Glomerular endothelial cell (primary cell): ENCODE results near the gene MMRN2. TPM values are rescaled to one million over a fixed set of nuclear protein-coding genes. Genes with fewer than 3 reads are reported as not detected.

ENCODE experiments used
- DNase-seq: peaks from one replicate; pipeline ENCODE4 v3.0.0-alpha.2; 2011; ENCODE audit warnings: low read depth, low spot score; ENCODE audit errors: extremely low read depth
- total RNA-seq: library from RNA; depleted of rRNA; stranded (reverse); fragments of >200 nt; gene quantifications from 2 replicates; pipeline ENCODE4 v1.2.3, GENCODE V29; 2015

MMRN2 gene
- total RNA-seq, 1 donor from 2014 or later = 243 TPM

- peak; percentile 33 for DNase-seq
These were observed 57.6 kb downstream of the MMRN2 start for GRCh38 chr10:86899670-86900276.

GRCh38 chr10:86899132-86899531 lies 58.3 kb downstream of the MMRN2 start:
- DNase-seq = no peak

GRCh38 chr10:86898511-86898910 lies 58.9 kb downstream of the MMRN2 start:
- DNase-seq = no peak

- DNase-seq = no peak
These were observed 67.4 kb downstream of the MMRN2 start for GRCh38 chr10:86889997-86890396.

- peak; percentile 18 for DNase-seq
These were observed 68.6 kb downstream of the MMRN2 start for GRCh38 chr10:86888585-86889381.

Other genes starting within 250 kb of the MMRN2 start
- 2.8 and 5.6 TPM in 2 replicates for gene BMPR1A, start 201.0 kb downstream of the MMRN2 start, total RNA-seq
- 42.3 and 72.4 TPM in 2 replicates for gene SNCG, start 984 bp upstream of the MMRN2 start, total RNA-seq
- 17.5 and 40.6 TPM in 2 replicates for gene ADIRF, start 10.9 kb upstream of the MMRN2 start, total RNA-seq
- gene FAM25A, start 62.7 kb upstream of the MMRN2 start, total RNA-seq = not detected in 2 replicates
- gene GLUD1, start 137.2 kb upstream of the MMRN2 start, total RNA-seq = 114 and 151 TPM in 2 replicates
- gene SHLD2, start 137.6 kb upstream of the MMRN2 start, total RNA-seq = 13.8 and 13.9 TPM in 2 replicates